Natural killer cell (primary cell): ENCODE measurements around the gene IL17RD. TPM values are rescaled to one million over a fixed set of nuclear protein-coding genes. Genes with fewer than 3 reads are reported as not detected.
A peak's percentile ranks its signal among the peaks of the same experiment; 100 is the strongest.

Source experiments
- ATAC-seq, 3 donors: fragments of 150-1000 bp in 2 of 3; fragments of 200-7000 bp in 1 of 3; cut with Tn5 transposase; 1 replicate in 1 of 3; 2 replicates in 2 of 3; pipeline ENCODE4 v1.10.0; 2021; ENCODE audit warnings: mild to moderate bottlenecking in 2 of 3, moderate library complexity in 2 of 3
- DNase-seq, 2 donors: peaks; one replicate each; pipeline versions ENCODE4 v3.0.0 to v3.0.0-alpha.2; 2013 to 2021; ENCODE audit warnings: mixed read lengths in 1 of 2
- H3K27ac ChIP-seq: one replicate; pipeline ENCODE4 v1.5.1; 2013; ENCODE audit warnings: mild to moderate bottlenecking, low read length
- H3K27me3 ChIP-seq: one replicate; pipeline ENCODE4 v1.6.1; 2013; ENCODE audit warnings: low read length; ENCODE audit not compliant: control insufficient read depth, insufficient read depth
- H3K36me3 ChIP-seq: one replicate; pipeline ENCODE4 v1.6.1; 2013; ENCODE audit warnings: low read length; ENCODE audit not compliant: control insufficient read depth, insufficient read depth
- H3K4me1 ChIP-seq: one replicate; pipeline ENCODE4 v1.6.1; 2013; ENCODE audit warnings: low read length; ENCODE audit not compliant: control insufficient read depth, insufficient read depth
- H3K4me3 ChIP-seq: one replicate; pipeline ENCODE4 v1.5.1; 2013; ENCODE audit warnings: low read length
- H3K9me3 ChIP-seq: one replicate; pipeline ENCODE4 v1.6.1; 2013; ENCODE audit warnings: low read length; ENCODE audit not compliant: control insufficient read depth, insufficient read depth
- H3K27ac Mint-ChIP-seq, 2 donors: one replicate each; pipeline ENCODE4 v1.8.0; 2022; ENCODE audit warnings: mild to moderate bottlenecking in 2 of 2, mixed read lengths in 2 of 2, moderate library complexity in 1 of 2
- H3K27me3 Mint-ChIP-seq, 2 donors: one replicate each; pipeline ENCODE4 v1.8.0; 2022; ENCODE audit warnings: low read depth in 2 of 2, mixed read lengths in 2 of 2
- H3K36me3 Mint-ChIP-seq: one replicate; pipeline ENCODE4 v1.8.0; 2022; ENCODE audit warnings: mixed read lengths
- H3K4me1 Mint-ChIP-seq, 2 donors: one replicate each; pipeline ENCODE4 v1.8.0; 2022; ENCODE audit warnings: mixed read lengths in 2 of 2
- H3K4me3 Mint-ChIP-seq: one replicate; pipeline ENCODE4 v1.8.0; 2022; ENCODE audit warnings: mild to moderate bottlenecking, moderate library complexity, mixed read lengths
- H3K9me3 Mint-ChIP-seq, 2 donors: one replicate each; pipeline ENCODE4 v1.8.0; 2022; ENCODE audit warnings: mixed read lengths in 2 of 2
- CTCF ChIP-seq: fragments of 200-600 bp; IDR thresholded peaks from one replicate; pipeline ENCODE4 v1.8.0; 2022; ENCODE audit warnings: antibody characterized with exemption
- WGBS: methylation state at CpG from one replicate; pipeline ENCODE4 v1.1.7; 2013; ENCODE audit warnings: missing lambda C conversion rate; ENCODE audit not compliant: insufficient coverage; 5-methylcytosine and 5-hydroxymethylcytosine counted together
- intact Hi-C: fragments of 100-400 bp; cut with micrococcal nuclease; formaldehyde crosslinking; loops from one replicate; pipeline ENCODE4 v1.14.2; 2022
- total RNA-seq, 4 donors: library from RNA; stranded (reverse); fragments of 120-200 nt in 1 of 4; gene quantifications; one replicate each; pipeline versions ENCODE4 v1.2.3 to v1.2.4, GENCODE V29; 2013 to 2022

The IL17RD gene
- total RNA-seq, 3 donors from 2014 or later (not counting 1 experiment from before 2014, with no cell fraction given): 0.05 to 0.08 TPM; not detected in 1

GRCh38 chr3:57163751-57164150 lies 1.4 kb downstream of the IL17RD start:
- H3K36me3 ChIP-seq: no peaks in the 10 kb centered on the region
- peaks cover 16% of the 10 kb centered on the region for H3K4me1 ChIP-seq
- Mint-ChIP-seq H3K27me3 (peaks cover 52 to 64% of the 10 kb centered on the region in 2 donors), H3K27ac (no peak overlapping the region), H3K36me3 (no peaks in the 10 kb centered on the region), H3K4me3 (peak overlapping the region; percentile 91), H3K9me3 (no peaks in the 10 kb centered on the region), H3K4me1 (peaks cover 15 to 30% of the 10 kb centered on the region in 2 donors)
- no peak overlapping the region for H3K27ac ChIP-seq
- H3K9me3 ChIP-seq: no peaks in the 10 kb centered on the region
- ATAC-seq: no peak
- no peak for TF ChIP-seq CTCF
- WGBS: 26% methylated on average over 6 of the region's 8 CpGs
- H3K27me3 ChIP-seq: peaks cover 28% of the 10 kb centered on the region
- no peak for DNase-seq
- no peak overlapping the region for H3K4me3 ChIP-seq
- intact Hi-C loops: no loop called here

GRCh38 chr3:57161915-57162314 lies 3.2 kb downstream of the IL17RD start:
- no peaks in the 10 kb centered on the region for H3K36me3 Mint-ChIP-seq

GRCh38 chr3:57160765-57161538 lies 4.2 kb downstream of the IL17RD start:
- Mint-ChIP-seq H3K27ac (no peak overlapping the region), H3K4me1 (peaks cover 17 to 33% of the 10 kb centered on the region in 2 donors), H3K4me3 (no peak overlapping the region), H3K27me3 (peaks cover 35 to 53% of the 10 kb centered on the region in 2 donors), H3K36me3 (no peaks in the 10 kb centered on the region), H3K9me3 (no peaks in the 10 kb centered on the region)
- ATAC-seq (no peak), DNase-seq (no peak)
- H3K27me3 ChIP-seq: peaks cover 25% of the 10 kb centered on the region
- 72% methylated on average over 5 of the region's 5 CpGs for WGBS
- H3K4me3 ChIP-seq: no peak overlapping the region
- TF ChIP-seq CTCF: no peak
- no peak overlapping the region for H3K27ac ChIP-seq
- no peaks in the 10 kb centered on the region for H3K36me3 ChIP-seq
- H3K4me1 ChIP-seq: peaks cover 16% of the 10 kb centered on the region
- intact Hi-C loops: no loop called here
- no peaks in the 10 kb centered on the region for H3K9me3 ChIP-seq

More at GRCh38 chr3:57161915-57162314, 3.2 kb downstream of the IL17RD start:
- intact Hi-C loops: no loop called here
- peaks cover 17 to 34% of the 10 kb centered on the region in 2 donors for H3K4me1 Mint-ChIP-seq
- no peak for TF ChIP-seq CTCF
- no peaks in the 10 kb centered on the region for H3K36me3 ChIP-seq
- DNase-seq (no peak), ATAC-seq (no peak)
- WGBS: 46% methylated on average over 1 of the region's 1 CpG
- H3K27me3 Mint-ChIP-seq: peaks cover 43 to 61% of the 10 kb centered on the region in 2 donors
- peaks cover 27% of the 10 kb centered on the region for H3K27me3 ChIP-seq
- no peak overlapping the region for H3K4me3 Mint-ChIP-seq
- no peak overlapping the region for H3K27ac Mint-ChIP-seq
- no peaks in the 10 kb centered on the region for H3K9me3 ChIP-seq
- no peak overlapping the region for H3K27ac ChIP-seq
- no peak overlapping the region for H3K4me3 ChIP-seq
- no peaks in the 10 kb centered on the region for H3K9me3 Mint-ChIP-seq
- peaks cover 16% of the 10 kb centered on the region for H3K4me1 ChIP-seq
